Panc1 (cell line): ENCODE data around the gene VSIG10L2. TPM values are rescaled to one million over a fixed set of nuclear protein-coding genes. Genes with fewer than 3 reads are reported as not detected.
"Not testable (repeated sequence)": the region's sequence is repeated elsewhere in the genome, so short reads cannot be mapped to it uniquely, and the experiment has no call there.

Source experiments
- ATAC-seq: fragments of 200-7000 bp; cut with Tn5 transposase; 2 replicates; pipeline ENCODE4 v1.9.1; 2020; ENCODE audit warnings: mild to moderate bottlenecking, moderate library complexity
- BruUV-seq: library from RNA; stranded (reverse); fragments of 400-500 nt; replicated peaks from 2 replicates; lab custom pipeline; 2021; lab: Mats Ljungman, UMichigan
- CTCF ChIA-PET: fragments of 300-600 bp; sonication (Branson Sonifier 250); formaldehyde crosslinking; loops from one replicate; lab custom pipeline; 2022; ENCODE audit warnings: antibody characterized with exemption; lab: Charles Lee
- POLR2A ChIA-PET: fragments of 300-600 bp; sonication (Branson Sonifier 250); formaldehyde crosslinking; loops from one replicate; lab custom pipeline; 2022; ENCODE audit warnings: antibody characterized with exemption; lab: Charles Lee
- DNase-seq: peaks from one replicate; pipeline ENCODE4 v3.0.0-alpha.2; 2010; ENCODE audit warnings: low read depth, low spot score
- H3K27ac ChIP-seq: 2 replicates; pipeline ENCODE4 v1.5.1; 2011; ENCODE audit warnings: mild to moderate bottlenecking, low read length, inconsistent platforms
- H3K27me3 ChIP-seq: fragments of 200-500 bp; sonication (Bioruptor generic); 2 replicates; pipeline ENCODE4 v1.6.0; 2014; ENCODE audit warnings: low read length, inconsistent platforms; ENCODE audit not compliant: control insufficient read depth, insufficient read depth
- H3K36me3 ChIP-seq: fragments of 200-500 bp; sonication (Bioruptor generic); 2 replicates; pipeline ENCODE4 v1.5.1; 2014; ENCODE audit warnings: inconsistent platforms, mild to moderate bottlenecking, low read length, moderate library complexity; ENCODE audit not compliant: control insufficient read depth, insufficient read depth
- H3K4me1 ChIP-seq: 2 replicates; pipeline ENCODE4 v1.5.1; 2011; ENCODE audit warnings: inconsistent platforms, mild to moderate bottlenecking, low read length, moderate library complexity; ENCODE audit not compliant: control insufficient read depth, insufficient read depth
- H3K4me3 ChIP-seq, 2 experiments: 2 replicates each; pipeline ENCODE4 v1.5.1; 2011 to 2012; ENCODE audit warnings: low read depth in 2 of 2, low read length in 2 of 2, mild to moderate bottlenecking in 2 of 2, inconsistent platforms in 1 of 2, moderate library complexity in 1 of 2
- H3K9me3 ChIP-seq: fragments of 200-500 bp; sonication (Bioruptor generic); 2 replicates; pipeline ENCODE4 v1.5.1; 2014; ENCODE audit warnings: low read depth, mild to moderate bottlenecking, inconsistent platforms, low read length, moderate library complexity; ENCODE audit not compliant: control insufficient read depth, insufficient read depth
- CTCF ChIP-seq: fragments of 450-650 bp; IDR thresholded peaks from 2 replicates; pipeline ENCODE4 v1.5.1; 2017; ENCODE audit warnings: mild to moderate bottlenecking
- POLR2AphosphoS5 ChIP-seq: IDR thresholded peaks from 2 replicates; pipeline ENCODE4 v1.6.1; 2012; ENCODE audit warnings: mild to moderate bottlenecking, low read depth, low read length, moderate library complexity
- REST ChIP-seq, 2 experiments: IDR thresholded peaks; 2 replicates each; pipeline ENCODE4 v1.6.1; 2011 to 2012; ENCODE audit warnings: low read depth in 2 of 2, control low read depth in 1 of 2, low read length in 1 of 2, mild to moderate bottlenecking in 1 of 2, moderate library complexity in 1 of 2; ENCODE audit not compliant: insufficient read depth in 1 of 2
- TCF7L2 ChIP-seq: IDR thresholded peaks from 2 replicates; pipeline ENCODE4 v1.6.1; 2011; ENCODE audit warnings: mild to moderate bottlenecking, low read depth, low read length, inconsistent platforms
- in situ Hi-C: cut with HindIII; loops from 2 replicates; pipeline ENCODE4 v1.10.0; 2016; ENCODE audit warnings: low sequenced_read_pairs, low pct_unique_long_range_greater_than_20kb
- intact Hi-C: fragments of 100-400 bp; cut with micrococcal nuclease; formaldehyde crosslinking; loops from one replicate; pipeline ENCODE4 v1.10.0; 2022; ENCODE audit not compliant: unreplicated experiment
- total RNA-seq: library from RNA; stranded (reverse); gene quantifications from one replicate; pipeline ENCODE4 v1.2.1, GENCODE V29; 2021; ENCODE audit not compliant: unreplicated experiment

Gene VSIG10L2
- total RNA-seq, 1 experiment from 2014 or later, result not detected

GRCh38 chr11:125910226-125910849 lies 35.5 kb upstream of the VSIG10L2 start:
- POLR2A ChIA-PET, result interaction anchor here (0.6 to 0.7 kb wide), 2 partner anchors 293 to 299 kb away, joined by 3 to 7 read pairs; no protein-coding TSS in a partner anchor
- Histone ChIP-seq H3K4me3 (no peak overlapping the region), H3K27ac (no peak overlapping the region), H3K27me3 (peaks cover 21% of the 10 kb centered on the region), H3K4me1 (no peaks in the 10 kb centered on the region), H3K36me3 (no peaks in the 10 kb centered on the region), H3K9me3 (no peaks in the 10 kb centered on the region)
- TF ChIP-seq REST (IDR thresholded peaks at IDR 0.05; ENCODE audit: insufficient read depth in 1 of 2, low read depth in 2 of 2, low read length in 1 of 2), result no peak
- no peak for TF ChIP-seq TCF7L2
- no peak for TF ChIP-seq POLR2AphosphoS5
- TF ChIP-seq CTCF, result no peak
- in situ Hi-C loops, result loop anchor here (25.0 kb wide), 1 partner anchor 177 kb away; no protein-coding TSS in a partner anchor
- intact Hi-C loops, result no loop called here
- ATAC-seq (no peak), DNase-seq (no peak)
- CTCF ChIA-PET, result no interaction called here
- no TSS peak for BruUV-seq

GRCh38 chr11:125914601-125915000 lies 31.2 kb upstream of the VSIG10L2 start:
- H3K27me3 ChIP-seq, result peaks cover 23% of the 10 kb centered on the region
- in situ Hi-C loops, result loop anchor here (25.0 kb wide), 1 partner anchor 173 kb away; no protein-coding TSS in a partner anchor
- ATAC-seq, H3K36me3 ChIP-seq, H3K4me3 ChIP-seq, H3K9me3 ChIP-seq, CTCF ChIA-PET, H3K4me1 ChIP-seq, POLR2A ChIA-PET, DNase-seq, intact Hi-C loops, H3K27ac ChIP-seq, BruUV-seq: not testable (repeated sequence)
- peak; percentile 36; the same call in 1 of the 2 replicates for TF ChIP-seq CTCF
